IMR-90 (cell line): ENCODE results near the gene GJA8.

Experiments used
- FOS ChIP-seq: fragments of 150-350 bp; IDR thresholded peaks from 2 replicates; pipeline ENCODE4 v1.6.1; 2016; ENCODE audit warnings: low read depth, low read length
- POLR2A ChIP-seq: IDR thresholded peaks from 2 replicates; pipeline ENCODE4 v1.6.1; 2012; ENCODE audit warnings: mild to moderate bottlenecking, low read depth, low read length
- TF ChIP-seq, protein P1 (sequence below): conservative IDR thresholded peaks from 2 replicates; pipeline ENCODE4 v1.5.1; 2012; ENCODE audit warnings: mild to moderate bottlenecking, low read depth, low read length, improper control_type of control experiment

DNA sequence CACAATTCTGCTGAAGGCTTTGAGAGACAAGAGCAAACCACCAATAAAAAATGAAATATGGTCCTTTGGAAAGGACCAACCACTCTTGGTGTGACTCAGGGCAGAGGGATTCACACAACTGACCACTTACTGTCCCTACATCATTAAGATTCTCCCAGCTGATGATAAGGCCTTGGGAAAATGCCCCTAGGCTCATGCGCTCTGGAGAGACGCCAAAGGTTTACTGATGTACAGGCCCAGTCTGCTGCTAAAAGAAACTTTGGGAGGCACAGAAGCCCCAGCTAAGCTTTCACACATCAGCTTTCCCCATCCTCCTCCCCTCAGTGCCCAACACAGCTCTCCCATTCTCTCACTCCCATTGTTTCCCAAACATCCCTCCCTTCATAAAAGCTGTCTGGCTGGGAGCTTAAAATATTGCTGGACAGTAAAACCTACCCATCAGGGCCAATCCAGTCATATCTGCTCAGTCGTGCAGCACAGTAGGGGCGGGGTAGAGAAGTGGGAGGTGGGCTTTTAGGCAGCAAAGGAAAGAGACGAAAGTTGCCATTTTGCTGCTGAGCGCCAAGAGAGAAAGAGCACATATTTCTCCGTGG lies at the start of gene GJA8:
- TF ChIP-seq, protein P1, sequence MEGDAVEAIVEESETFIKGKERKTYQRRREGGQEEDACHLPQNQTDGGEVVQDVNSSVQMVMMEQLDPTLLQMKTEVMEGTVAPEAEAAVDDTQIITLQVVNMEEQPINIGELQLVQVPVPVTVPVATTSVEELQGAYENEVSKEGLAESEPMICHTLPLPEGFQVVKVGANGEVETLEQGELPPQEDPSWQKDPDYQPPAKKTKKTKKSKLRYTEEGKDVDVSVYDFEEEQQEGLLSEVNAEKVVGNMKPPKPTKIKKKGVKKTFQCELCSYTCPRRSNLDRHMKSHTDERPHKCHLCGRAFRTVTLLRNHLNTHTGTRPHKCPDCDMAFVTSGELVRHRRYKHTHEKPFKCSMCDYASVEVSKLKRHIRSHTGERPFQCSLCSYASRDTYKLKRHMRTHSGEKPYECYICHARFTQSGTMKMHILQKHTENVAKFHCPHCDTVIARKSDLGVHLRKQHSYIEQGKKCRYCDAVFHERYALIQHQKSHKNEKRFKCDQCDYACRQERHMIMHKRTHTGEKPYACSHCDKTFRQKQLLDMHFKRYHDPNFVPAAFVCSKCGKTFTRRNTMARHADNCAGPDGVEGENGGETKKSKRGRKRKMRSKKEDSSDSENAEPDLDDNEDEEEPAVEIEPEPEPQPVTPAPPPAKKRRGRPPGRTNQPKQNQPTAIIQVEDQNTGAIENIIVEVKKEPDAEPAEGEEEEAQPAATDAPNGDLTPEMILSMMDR = no peak
- TF ChIP-seq POLR2A (no peak), FOS (no peak)
